GM12875 (cell line): ENCODE data around the gene SPATA33.
"Not testable (repeated sequence)": the region's sequence is repeated elsewhere in the genome, so short reads cannot be mapped to it uniquely, and the experiment has no call there.

Source experiments
- H3K4me3 ChIP-seq: one replicate; pipeline ENCODE4 v1.5.1; 2011; ENCODE audit warnings: low read depth, low read length, control low read depth
- TF ChIP-seq, protein P1 (sequence below): IDR thresholded peaks from 2 replicates; pipeline ENCODE4 v1.5.1; 2011; ENCODE audit warnings: low read depth, mild to moderate bottlenecking, control low read depth, inconsistent platforms, low read length, moderate library complexity, borderline replicate concordance; ENCODE audit not compliant: insufficient read depth

The SPATA33 gene

DNA sequence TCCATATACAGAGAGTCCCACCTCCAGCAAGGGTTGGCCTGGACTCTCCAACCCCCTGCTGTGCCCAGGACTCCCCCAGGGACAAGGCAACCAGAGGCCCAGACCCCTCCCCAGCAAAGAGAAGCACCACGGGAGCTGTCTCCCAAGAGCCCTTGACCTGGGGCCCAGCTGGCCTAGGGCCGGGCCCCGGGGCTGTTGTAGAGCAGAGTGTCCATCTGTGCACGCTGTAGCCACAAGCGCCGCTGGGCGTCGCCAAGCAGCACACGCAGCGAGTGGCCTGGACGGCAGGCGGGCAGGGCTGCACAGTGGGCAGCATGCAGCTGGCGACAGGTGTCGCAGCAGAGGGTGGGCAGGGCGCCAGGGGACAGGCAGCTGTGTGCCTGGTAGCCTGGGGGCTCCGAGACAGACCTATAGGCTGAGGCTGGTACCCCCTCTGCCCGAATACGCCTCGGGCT lies 39.6 kb downstream of the SPATA33 start:
- TF ChIP-seq, protein P1, sequence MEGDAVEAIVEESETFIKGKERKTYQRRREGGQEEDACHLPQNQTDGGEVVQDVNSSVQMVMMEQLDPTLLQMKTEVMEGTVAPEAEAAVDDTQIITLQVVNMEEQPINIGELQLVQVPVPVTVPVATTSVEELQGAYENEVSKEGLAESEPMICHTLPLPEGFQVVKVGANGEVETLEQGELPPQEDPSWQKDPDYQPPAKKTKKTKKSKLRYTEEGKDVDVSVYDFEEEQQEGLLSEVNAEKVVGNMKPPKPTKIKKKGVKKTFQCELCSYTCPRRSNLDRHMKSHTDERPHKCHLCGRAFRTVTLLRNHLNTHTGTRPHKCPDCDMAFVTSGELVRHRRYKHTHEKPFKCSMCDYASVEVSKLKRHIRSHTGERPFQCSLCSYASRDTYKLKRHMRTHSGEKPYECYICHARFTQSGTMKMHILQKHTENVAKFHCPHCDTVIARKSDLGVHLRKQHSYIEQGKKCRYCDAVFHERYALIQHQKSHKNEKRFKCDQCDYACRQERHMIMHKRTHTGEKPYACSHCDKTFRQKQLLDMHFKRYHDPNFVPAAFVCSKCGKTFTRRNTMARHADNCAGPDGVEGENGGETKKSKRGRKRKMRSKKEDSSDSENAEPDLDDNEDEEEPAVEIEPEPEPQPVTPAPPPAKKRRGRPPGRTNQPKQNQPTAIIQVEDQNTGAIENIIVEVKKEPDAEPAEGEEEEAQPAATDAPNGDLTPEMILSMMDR: no peak
- H3K4me3 ChIP-seq: no peak overlapping the region

DNA sequence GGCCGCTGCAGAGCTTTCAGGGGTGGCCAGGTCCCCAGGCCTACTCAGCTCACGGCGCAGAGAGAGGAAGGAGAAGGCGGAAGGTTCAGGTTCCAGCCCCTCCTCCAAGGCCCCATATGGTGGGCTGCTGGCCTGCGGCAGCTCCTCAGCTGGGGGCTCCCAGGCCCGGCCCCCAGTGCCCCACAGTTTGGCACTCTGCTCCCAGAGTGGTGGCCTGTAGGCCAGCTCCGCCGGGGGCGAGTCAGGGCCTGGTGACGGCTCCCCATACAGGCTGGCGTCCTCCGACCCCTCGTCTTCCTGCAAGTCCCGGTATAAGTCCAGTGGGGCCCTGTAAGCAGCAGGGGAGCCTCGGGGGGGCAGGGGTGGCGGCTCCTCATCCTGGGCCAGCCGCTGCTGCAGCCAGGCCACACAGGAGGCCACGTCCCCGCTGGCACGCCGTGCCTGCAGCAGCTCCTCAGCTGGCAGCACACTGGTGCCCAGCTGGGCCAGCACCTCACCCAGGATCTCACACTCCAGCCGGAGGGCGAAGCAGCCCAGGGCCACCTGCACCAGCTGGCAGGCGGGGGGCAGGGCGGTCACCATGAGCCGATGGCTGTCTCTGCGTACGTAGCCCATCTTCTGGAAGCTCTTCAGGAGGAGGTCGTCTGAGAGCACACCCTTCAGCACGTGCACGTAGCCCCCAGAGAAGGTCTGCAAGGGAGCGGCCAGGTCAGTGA lies 40.1 kb downstream of the SPATA33 start:
- no peak overlapping the region for H3K4me3 ChIP-seq
- TF ChIP-seq, protein P1: no peak

DNA sequence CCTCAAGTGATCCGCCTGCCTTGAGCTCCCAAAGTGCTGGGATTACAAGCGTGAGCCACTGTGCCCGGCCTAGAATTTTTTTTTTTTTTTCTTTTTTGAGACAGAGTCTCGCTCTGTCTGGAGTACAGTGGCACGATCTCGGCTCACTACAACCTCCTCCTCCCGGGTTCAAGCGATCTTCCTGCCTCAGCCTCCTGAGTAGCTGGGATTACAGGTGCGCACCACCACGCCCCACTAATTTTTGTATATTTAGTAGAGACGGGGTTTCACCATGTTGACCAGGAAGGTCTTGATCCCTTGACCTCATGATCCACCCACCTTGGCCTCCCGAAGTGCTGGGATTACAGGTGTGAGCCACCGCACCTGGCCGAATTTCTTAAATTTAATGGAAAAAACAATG lies 41.1 kb downstream of the SPATA33 start:
- H3K4me3 ChIP-seq: not testable (repeated sequence)

DNA sequence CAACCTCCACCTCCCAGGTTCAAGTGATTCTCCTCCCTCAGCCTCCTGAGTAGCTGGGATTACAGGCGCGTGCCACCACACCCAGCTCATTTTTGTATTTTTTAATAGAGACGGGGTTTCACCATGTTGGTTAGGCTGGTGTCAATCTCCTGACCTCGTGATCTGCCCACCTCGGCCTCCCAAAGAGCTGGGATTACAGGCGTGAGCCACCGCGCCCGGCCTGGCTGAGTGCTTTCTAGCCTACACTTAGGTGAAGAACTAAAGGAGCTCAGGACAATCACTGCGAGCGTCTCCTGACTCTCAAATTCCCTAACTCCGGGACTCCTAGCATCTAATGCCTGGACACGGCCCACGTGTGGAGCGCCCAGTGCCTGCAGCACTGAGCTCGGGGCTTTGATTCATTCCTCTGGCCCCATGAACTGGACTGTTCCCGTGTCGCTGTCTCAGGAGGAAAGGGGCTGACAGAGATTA lies 42.0 kb downstream of the SPATA33 start:
- H3K4me3 ChIP-seq: not testable (repeated sequence)

DNA sequence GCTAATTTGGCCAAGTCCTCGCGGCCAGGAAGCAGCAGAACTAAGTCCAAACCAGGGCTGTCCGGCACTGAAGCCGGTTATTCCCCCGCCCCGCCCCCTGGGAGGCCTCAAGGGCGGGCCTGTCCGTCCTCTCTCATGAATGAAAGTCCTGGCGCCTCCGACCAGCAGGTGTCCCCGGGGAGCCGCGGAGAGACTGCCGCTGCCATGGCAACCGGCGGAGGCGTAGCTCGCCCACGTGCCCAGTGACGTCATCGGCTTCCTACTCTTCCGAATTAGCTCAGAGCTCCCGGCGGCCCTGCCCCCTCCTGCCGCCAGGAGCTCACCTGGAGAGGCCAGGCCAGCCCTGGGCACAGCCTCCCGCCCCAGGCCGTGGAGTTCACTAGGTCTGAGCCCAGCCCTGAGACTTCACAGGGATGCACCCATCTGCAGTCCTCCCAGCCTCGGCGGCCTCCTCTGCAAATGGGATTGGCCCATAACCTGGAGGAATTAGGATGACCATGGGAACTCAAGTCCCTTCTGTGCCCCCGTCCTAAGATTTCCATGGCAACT lies 42.5 kb downstream of the SPATA33 start:
- H3K4me3 ChIP-seq: peak overlapping the region; percentile 53
- TF ChIP-seq, protein P1: peak; percentile 78

DNA sequence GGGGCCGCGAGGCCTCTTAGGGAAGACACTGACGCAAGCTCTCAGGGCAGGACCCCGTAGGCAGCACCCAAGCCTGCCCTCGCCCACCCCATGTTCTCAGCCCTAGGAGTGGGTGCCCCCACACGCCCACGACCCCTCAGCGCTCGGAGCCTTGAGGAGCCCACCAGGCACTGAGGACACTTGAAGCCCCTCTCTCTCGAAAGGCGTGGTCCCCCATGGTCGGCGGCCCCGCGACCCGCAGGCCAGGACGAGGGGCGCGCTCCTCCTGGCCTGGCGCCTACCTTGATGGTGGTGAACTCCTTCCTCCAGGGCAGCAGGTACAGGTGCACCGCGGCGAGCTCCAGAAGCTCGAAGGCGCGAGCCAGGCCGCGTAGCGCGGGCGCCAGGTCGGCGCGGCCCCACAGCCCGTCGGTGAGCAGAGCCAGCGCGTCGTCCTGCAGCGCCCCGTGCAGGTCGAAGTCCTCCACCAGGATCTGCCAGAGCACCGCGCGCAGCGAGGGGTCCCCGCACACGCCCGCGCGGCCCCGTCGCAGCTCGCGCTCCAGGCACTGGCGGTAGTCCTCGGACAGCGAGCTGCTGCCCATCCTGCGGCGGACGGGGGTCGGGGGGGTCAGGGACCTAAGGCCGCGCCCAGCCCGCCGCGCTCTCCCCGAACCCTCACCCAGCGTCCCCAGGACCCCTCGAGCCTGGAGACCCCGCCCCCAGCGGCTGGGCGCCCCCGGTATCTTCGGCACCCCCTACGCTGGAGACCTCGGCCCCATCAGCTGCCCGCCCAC lies 43.2 kb downstream of the SPATA33 start:
- peak overlapping the region; percentile 53 for H3K4me3 ChIP-seq
- TF ChIP-seq, protein P1: peak; percentile 46; the same call in 1 of the 2 replicates

DNA sequence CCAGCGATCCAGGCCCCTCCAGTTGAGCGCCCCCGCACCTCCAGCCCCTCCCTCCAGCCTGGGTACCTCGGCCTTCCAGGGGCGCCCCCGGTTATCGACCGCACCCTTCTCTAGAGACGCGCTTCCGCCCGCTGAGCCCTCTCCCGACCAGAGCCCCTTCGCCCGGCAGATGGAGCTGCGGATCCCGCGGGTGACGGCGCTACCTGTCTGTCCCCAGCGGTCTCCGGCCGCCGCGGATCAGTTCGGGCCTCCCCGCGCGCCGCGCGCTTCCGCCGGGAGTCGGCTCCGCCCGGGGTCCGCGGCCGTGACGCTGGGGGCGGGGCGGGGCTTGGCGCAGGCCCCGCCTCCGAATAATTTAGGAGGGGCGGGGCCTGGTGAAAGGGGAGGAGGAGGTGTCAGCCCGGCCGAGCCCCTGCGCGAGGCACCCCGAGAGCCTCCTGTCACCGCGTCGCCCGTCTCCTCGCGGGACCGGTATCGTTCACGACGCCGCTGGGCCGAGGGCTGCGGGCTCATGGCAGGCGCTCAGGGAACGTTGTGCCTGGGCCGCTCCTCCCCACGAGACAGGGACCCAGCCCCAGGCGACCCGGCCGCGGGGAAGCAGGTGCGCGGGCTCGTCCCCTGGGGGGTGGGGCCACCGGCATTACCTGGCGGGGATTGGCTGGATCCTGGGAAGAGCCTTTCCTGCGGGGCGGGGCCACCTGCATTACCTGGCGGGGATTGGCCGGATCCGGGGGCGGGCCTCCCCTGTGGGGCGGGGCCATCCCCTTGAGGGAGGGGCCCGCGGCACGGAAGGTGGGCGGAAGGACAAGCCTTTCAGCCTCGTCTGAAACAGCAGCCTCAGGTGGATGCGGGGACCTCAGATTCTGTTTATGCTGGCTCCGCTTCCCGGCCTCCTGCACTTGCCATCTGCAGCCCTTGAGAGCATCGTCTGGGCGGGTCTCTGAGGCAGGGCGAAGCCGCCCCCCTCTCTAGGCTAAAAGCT lies 44.1 kb downstream of the SPATA33 start, which contains the start of gene SPATA2L:
Gene SPATA2L (minus strand): TSS at position 281 of the 982 bp plus-strand sequence. CDS start 473 bp downstream, outside the sequence.
- H3K4me3 ChIP-seq: peak within 1 kb of the TSS; percentile 53
- TF ChIP-seq, protein P1: 0 out of 2 replicates have a peak, but pooled peaks have one; percentile 2
